Activated CD4-positive, alpha-beta memory T cell treated with anti-CD3 and anti-CD28 coated beads for 36 hours (primary cell): ENCODE results near the gene ATG101. TPM values are rescaled to one million over a fixed set of nuclear protein-coding genes. Genes with fewer than 3 reads are reported as not detected.

ENCODE experiments used
- CTCF ChIA-PET: fragments of 350-600 bp; sonication (Branson Sonifier 250); formaldehyde crosslinking; loops from one replicate; lab custom pipeline; 2021; ENCODE audit warnings: antibody characterized with exemption, inconsistent platforms; lab: Charles Lee
- POLR2A ChIA-PET: fragments of 350-600 bp; sonication (Branson Sonifier 250); formaldehyde crosslinking; loops from one replicate; lab custom pipeline; 2021; ENCODE audit warnings: antibody characterized with exemption; lab: Charles Lee
- DNase-seq: peaks from one replicate; pipeline ENCODE4 v3.0.0-alpha.2; 2020
- H3K27ac Mint-ChIP-seq: one replicate; pipeline ENCODE4 v1.8.0; 2021; ENCODE audit warnings: mixed read lengths
- H3K27me3 Mint-ChIP-seq: one replicate; pipeline ENCODE4 v1.8.0; 2021; ENCODE audit warnings: mixed read lengths
- H3K36me3 Mint-ChIP-seq: one replicate; pipeline ENCODE4 v1.8.0; 2021; ENCODE audit warnings: mixed read lengths
- H3K4me1 Mint-ChIP-seq: one replicate; pipeline ENCODE4 v1.8.0; 2021; ENCODE audit warnings: low read depth, mixed read lengths
- H3K4me3 Mint-ChIP-seq: one replicate; pipeline ENCODE4 v1.8.0; 2021; ENCODE audit warnings: mild to moderate bottlenecking, mixed read lengths
- H3K9me3 Mint-ChIP-seq: one replicate; pipeline ENCODE4 v1.8.0; 2021; ENCODE audit warnings: mixed read lengths
- intact Hi-C: fragments of 100-400 bp; cut with micrococcal nuclease; formaldehyde crosslinking; loops from one replicate; pipeline ENCODE4 v1.15.1; 2023
- total RNA-seq, 2 experiments: library from RNA; stranded (reverse); gene quantifications; one replicate each; pipeline ENCODE4 v1.2.3, GENCODE V29; 2021

Gene ATG101
- total RNA-seq, 2 experiments from 2014 or later: 35.7 to 38.0 TPM

GRCh38 chr12:52029685-52030084, 40.1 kb upstream of the ATG101 start:
- ChIA-PET CTCF (interaction anchor here (1.2 to 15.9 kb wide), 8 partner anchors 12 to 92 kb away, joined by 3 to 438 read pairs (median 134); partner anchors contain the start of genes ATG101, NR4A1 and SMIM41), POLR2A (interaction anchor here (1.0 to 1.7 kb wide), 3 partner anchors 22 to 40 kb away, joined by 3 read pairs; partner anchors contain the start of genes ATG101, NR4A1 and TAMALIN)
- no peaks in the 10 kb centered on the region for H3K36me3 Mint-ChIP-seq
- DNase-seq: no peak
- H3K4me1 Mint-ChIP-seq: peaks cover 34% of the 10 kb centered on the region
- H3K27me3 Mint-ChIP-seq: no peaks in the 10 kb centered on the region
- intact Hi-C loops: no loop called here
- H3K4me3 Mint-ChIP-seq: no peak overlapping the region
- no peak overlapping the region for H3K27ac Mint-ChIP-seq
- H3K9me3 Mint-ChIP-seq: no peaks in the 10 kb centered on the region

GRCh38 chr12:52032446-52032803, 37.4 kb upstream of the ATG101 start:
- POLR2A ChIA-PET: interaction anchor here (0.5 to 1.4 kb wide), 7 partner anchors 9 to 809 kb away, joined by 3 to 10 read pairs (median 4); partner anchors contain the start of genes ATG101 and NR4A1
- Mint-ChIP-seq H3K36me3 (no peaks in the 10 kb centered on the region), H3K27ac (peak overlapping the region; percentile 52), H3K9me3 (no peaks in the 10 kb centered on the region), H3K27me3 (no peaks in the 10 kb centered on the region), H3K4me3 (peak overlapping the region; percentile 71), H3K4me1 (peaks cover 35% of the 10 kb centered on the region)
- intact Hi-C loops: no loop called here
- DNase-seq: peak; percentile 31
- CTCF ChIA-PET: interaction anchor here (0.9 to 15.9 kb wide), 15 partner anchors 9 to 94 kb away, joined by 3 to 438 read pairs (median 6); partner anchors contain the start of genes ATG101, NR4A1 and SMIM41

- ChIA-PET CTCF (interaction anchor here (0.9 to 15.9 kb wide), 15 partner anchors 9 to 93 kb away, joined by 3 to 438 read pairs (median 6); partner anchors contain the start of genes ATG101, NR4A1 and SMIM41), POLR2A (interaction anchor here (0.9 to 2.1 kb wide), 7 partner anchors 8 to 61 kb away, joined by 3 to 10 read pairs (median 4); partner anchors contain the start of genes ATG101 and NR4A1)
- Mint-ChIP-seq H3K27me3 (no peaks in the 10 kb centered on the region), H3K9me3 (no peaks in the 10 kb centered on the region), H3K36me3 (no peaks in the 10 kb centered on the region), H3K4me3 (peak overlapping the region; percentile 71), H3K27ac (peak overlapping the region; percentile 70), H3K4me1 (peaks cover 37% of the 10 kb centered on the region)
- DNase-seq: peak; percentile 96
- intact Hi-C loops: loop anchor here (1.0 kb wide), 3 partner anchors 8 to 36 kb away; partner anchors contain the start of genes ATG101 and NR4A1
Observed at GRCh38 chr12:52032804-52033445, 36.9 kb upstream of the ATG101 start.

GRCh38 chr12:52033446-52034140, 36.2 kb upstream of the ATG101 start:
- POLR2A ChIA-PET: interaction anchor here (0.9 to 2.1 kb wide), 5 partner anchors 8 to 18 kb away, joined by 3 to 10 read pairs (median 6); partner anchors contain the start of gene NR4A1
- CTCF ChIA-PET: interaction anchor here (0.9 to 15.9 kb wide), 13 partner anchors 7 to 86 kb away, joined by 4 to 438 read pairs (median 6); partner anchors contain the start of genes ATG101, NR4A1 and SMIM41
- H3K4me3 Mint-ChIP-seq: peak overlapping the region; percentile 70
- no peak for DNase-seq
- peaks cover 41% of the 10 kb centered on the region for H3K4me1 Mint-ChIP-seq
- H3K9me3 Mint-ChIP-seq: no peaks in the 10 kb centered on the region
- intact Hi-C loops: loop anchor here (1.0 kb wide), 3 partner anchors 8 to 36 kb away; partner anchors contain the start of genes ATG101 and NR4A1
- no peaks in the 10 kb centered on the region for H3K36me3 Mint-ChIP-seq
- peak overlapping the region; percentile 70 for H3K27ac Mint-ChIP-seq
- no peaks in the 10 kb centered on the region for H3K27me3 Mint-ChIP-seq

GRCh38 chr12:52035190-52035589, 34.6 kb upstream of the ATG101 start:
- Mint-ChIP-seq H3K4me3 (no peak overlapping the region), H3K4me1 (peaks cover 53% of the 10 kb centered on the region), H3K27me3 (no peaks in the 10 kb centered on the region), H3K36me3 (no peaks in the 10 kb centered on the region), H3K27ac (no peak overlapping the region), H3K9me3 (no peaks in the 10 kb centered on the region)
- POLR2A ChIA-PET: interaction anchor here (0.8 to 2.1 kb wide), 2 partner anchors 10 to 35 kb away, joined by 3 to 6 read pairs; partner anchors contain the start of gene ATG101
- DNase-seq: no peak
- CTCF ChIA-PET: interaction anchor here (1.3 to 15.9 kb wide), 4 partner anchors 9 to 127 kb away, joined by 3 to 407 read pairs (median 134); partner anchors contain the start of gene ATG101
- intact Hi-C loops: no loop called here

- POLR2A ChIA-PET: interaction anchor here (0.8 to 3.9 kb wide), 3 partner anchors 15 to 34 kb away, joined by 3 to 26 read pairs (median 6); partner anchors contain the start of genes ATG101 and NR4A1
Observed at GRCh38 chr12:52035926-52036325, 33.9 kb upstream of the ATG101 start.

GRCh38 chr12:52036587-52037171, 33.1 kb upstream of the ATG101 start:
- ChIA-PET CTCF (interaction anchor here (0.7 to 15.8 kb wide), 4 partner anchors 10 to 46 kb away, joined by 3 to 261 read pairs (median 8); partner anchors contain the start of genes ATG101 and NR4A1), POLR2A (interaction anchor here (0.6 to 3.9 kb wide), 4 partner anchors 11 to 41 kb away, joined by 3 to 26 read pairs (median 4); partner anchors contain the start of genes ATG101 and NR4A1)
- H3K27me3 Mint-ChIP-seq: no peaks in the 10 kb centered on the region
- peak; percentile 85 for DNase-seq
- no peak overlapping the region for H3K27ac Mint-ChIP-seq
- peak overlapping the region; percentile 56 for H3K4me3 Mint-ChIP-seq
- H3K36me3 Mint-ChIP-seq: no peaks in the 10 kb centered on the region
- no peaks in the 10 kb centered on the region for H3K9me3 Mint-ChIP-seq
- peaks cover 57% of the 10 kb centered on the region for H3K4me1 Mint-ChIP-seq
- intact Hi-C loops: loop anchor here (1.0 kb wide), 2 partner anchors 11 to 15 kb away; partner anchors contain the start of gene NR4A1

More at GRCh38 chr12:52035926-52036325, 33.9 kb upstream of the ATG101 start:
- CTCF ChIA-PET: interaction anchor here (1.7 to 15.8 kb wide), 3 partner anchors 9 to 47 kb away, joined by 6 to 261 read pairs (median 9); partner anchors contain the start of gene NR4A1
- Mint-ChIP-seq H3K4me1 (peaks cover 55% of the 10 kb centered on the region), H3K9me3 (no peaks in the 10 kb centered on the region), H3K4me3 (peak overlapping the region; percentile 56), H3K27ac (peak overlapping the region; percentile 43), H3K27me3 (no peaks in the 10 kb centered on the region), H3K36me3 (no peaks in the 10 kb centered on the region)
- DNase-seq: no peak
- intact Hi-C loops: no loop called here

GRCh38 chr12:52037248-52037861, 32.4 kb upstream of the ATG101 start:
- Mint-ChIP-seq H3K4me1 (peaks cover 62% of the 10 kb centered on the region), H3K27me3 (no peaks in the 10 kb centered on the region), H3K9me3 (no peaks in the 10 kb centered on the region), H3K4me3 (peak overlapping the region; percentile 70), H3K27ac (no peak overlapping the region), H3K36me3 (peaks cover 1% of the 10 kb centered on the region)
- POLR2A ChIA-PET: interaction anchor here (0.6 to 3.9 kb wide), 4 partner anchors 14 to 651 kb away, joined by 3 to 26 read pairs (median 6); partner anchors contain the start of genes ATG101 and NR4A1
- CTCF ChIA-PET: interaction anchor here (1.0 to 15.8 kb wide), 4 partner anchors 11 to 45 kb away, joined by 3 to 261 read pairs (median 8); partner anchors contain the start of genes ATG101 and NR4A1
- DNase-seq: peak; percentile 24
- intact Hi-C loops: loop anchor here (1.0 kb wide), 2 partner anchors 12 to 14 kb away; partner anchors contain the start of gene NR4A1

GRCh38 chr12:52038447-52038846, 31.3 kb upstream of the ATG101 start:
- DNase-seq: no peak
- intact Hi-C loops: no loop called here
- peaks cover 58% of the 10 kb centered on the region for H3K4me1 Mint-ChIP-seq

GRCh38 chr12:52041035-52041434, 28.7 kb upstream of the ATG101 start:
- intact Hi-C loops: no loop called here
- no peaks in the 10 kb centered on the region for H3K9me3 Mint-ChIP-seq
- no peaks in the 10 kb centered on the region for H3K27me3 Mint-ChIP-seq
- no peak for DNase-seq
- ChIA-PET CTCF (interaction anchor here (0.9 to 15.8 kb wide), 4 partner anchors 14 to 82 kb away, joined by 4 to 261 read pairs (median 5); partner anchors contain the start of gene ATG101), POLR2A (interaction anchor here (1.7 kb wide), 1 partner anchor 10 kb away, joined by 4 read pairs; the partner anchor contains the start of gene NR4A1)
- H3K4me3 Mint-ChIP-seq: no peak overlapping the region
- H3K36me3 Mint-ChIP-seq: peaks cover 1% of the 10 kb centered on the region
- peaks cover 40% of the 10 kb centered on the region for H3K4me1 Mint-ChIP-seq
- H3K27ac Mint-ChIP-seq: no peak overlapping the region

More at GRCh38 chr12:52038447-52038846, 31.3 kb upstream of the ATG101 start:
- H3K4me3 Mint-ChIP-seq: peak overlapping the region; percentile 70
- H3K9me3 Mint-ChIP-seq: no peaks in the 10 kb centered on the region
- ChIA-PET CTCF (interaction anchor here (0.8 to 15.8 kb wide), 5 partner anchors 12 to 58 kb away, joined by 3 to 261 read pairs (median 7); partner anchors contain the start of genes ATG101 and NR4A1), POLR2A (interaction anchor here (1.2 to 3.9 kb wide), 2 partner anchors 9 to 13 kb away, joined by 3 to 26 read pairs; partner anchors contain the start of gene NR4A1)
- H3K27ac Mint-ChIP-seq: no peak overlapping the region
- peaks cover 1% of the 10 kb centered on the region for H3K36me3 Mint-ChIP-seq
- no peaks in the 10 kb centered on the region for H3K27me3 Mint-ChIP-seq
